Keratinocyte (primary cell): ENCODE results near the gene MARS1. TPM values are rescaled to one million over a fixed set of nuclear protein-coding genes. Genes with fewer than 3 reads are reported as not detected.

Experiments used
- DNase-seq: peaks from one replicate; pipeline ENCODE4 v3.0.0-alpha.2; 2011; ENCODE audit warnings: low read depth, missing footprints, low spot score
- FAIRE-seq: peaks from 2 replicates; lab custom pipeline; 2011; peaks lifted over from hg19 to GRCh38; lab: Jason Lieb, UNC
- H2AFZ ChIP-seq: 2 replicates; pipeline ENCODE4 v1.6.0; 2012; ENCODE audit warnings: low read length, control low read depth, inconsistent platforms; ENCODE audit not compliant: control insufficient read depth
- H3K27ac ChIP-seq: 2 replicates; pipeline ENCODE4 v1.5.1; 2011; ENCODE audit warnings: low read length; ENCODE audit not compliant: control insufficient read depth, insufficient read depth
- H3K27me3 ChIP-seq: 3 replicates; pipeline ENCODE4 v1.6.0; 2011; ENCODE audit warnings: low read length; ENCODE audit not compliant: control insufficient read depth, insufficient read depth; ENCODE audit errors: extremely low read depth
- H3K36me3 ChIP-seq, 2 experiments: 2 replicates in 1 of 2; 3 replicates in 1 of 2; pipeline ENCODE4 v1.5.1; 2011; ENCODE audit warnings: low read length in 2 of 2, mild to moderate bottlenecking in 1 of 2; ENCODE audit not compliant: control insufficient read depth in 2 of 2, insufficient read depth in 2 of 2; ENCODE audit errors: extremely low read depth in 1 of 2
- H3K4me1 ChIP-seq: 3 replicates; pipeline ENCODE4 v1.5.1; 2011; ENCODE audit warnings: low read length; ENCODE audit not compliant: control insufficient read depth, insufficient read depth; ENCODE audit errors: extremely low read depth
- H3K4me2 ChIP-seq: 3 replicates; pipeline ENCODE4 v1.6.0; 2011; ENCODE audit warnings: low read depth, low read length; ENCODE audit not compliant: control insufficient read depth, insufficient read depth; ENCODE audit errors: extremely low read depth
- H3K4me3 ChIP-seq, 3 experiments: fragments of 200-600 bp in 1 of 3; sonication (generic) in 1 of 3; 2 replicates in 2 of 3; 3 replicates in 1 of 3; pipeline ENCODE4 v1.5.1; 2011 to 2016; ENCODE audit warnings: low read length in 3 of 3, mild to moderate bottlenecking in 3 of 3, control low read depth in 2 of 3, inconsistent platforms in 1 of 3, low read depth in 1 of 3, mixed read lengths in 1 of 3, mixed run types in 1 of 3, moderate library complexity in 1 of 3; ENCODE audit not compliant: control insufficient read depth in 2 of 3, insufficient read depth in 2 of 3; ENCODE audit errors: extremely low read depth in 1 of 3
- H3K79me2 ChIP-seq: 2 replicates; pipeline ENCODE4 v1.6.0; 2012; ENCODE audit warnings: low read length; ENCODE audit not compliant: control insufficient read depth, insufficient read depth
- H3K9ac ChIP-seq: 3 replicates; pipeline ENCODE4 v1.6.0; 2011; ENCODE audit warnings: low read length; ENCODE audit not compliant: control insufficient read depth, insufficient read depth; ENCODE audit errors: extremely low read depth
- H3K9me1 ChIP-seq: 3 replicates; pipeline ENCODE4 v1.6.0; 2011; ENCODE audit warnings: low read length; ENCODE audit not compliant: control insufficient read depth, insufficient read depth; ENCODE audit errors: extremely low read depth
- H3K9me3 ChIP-seq: 2 replicates; pipeline ENCODE4 v1.5.1; 2012; ENCODE audit warnings: low read depth, low read length; ENCODE audit not compliant: control insufficient read depth
- H4K20me1 ChIP-seq: 3 replicates; pipeline ENCODE4 v1.6.0; 2011; ENCODE audit warnings: low read length; ENCODE audit not compliant: control insufficient read depth, insufficient read depth; ENCODE audit errors: extremely low read depth
- CTCF ChIP-seq, 3 experiments: IDR thresholded peaks in 1 of 3; conservative IDR thresholded peaks in 1 of 3; optimal IDR thresholded peaks in 1 of 3; 2 replicates in 2 of 3; 3 replicates in 1 of 3; pipeline versions ENCODE3 to v1.5.1; 2011; ENCODE audit warnings: low read length in 3 of 3, mild to moderate bottlenecking in 3 of 3, moderate library complexity in 2 of 3, control low read depth in 1 of 3, inconsistent platforms in 1 of 3; ENCODE audit not compliant: insufficient read depth in 2 of 3; ENCODE audit errors: extremely low read depth in 1 of 3
- EZH2 ChIP-seq: IDR thresholded peaks from one replicate; pipeline ENCODE4 v1.6.1; 2012; ENCODE audit warnings: inconsistent platforms, mild to moderate bottlenecking, low read length, moderate library complexity
- dilution Hi-C: fragments of 300-500 bp; cut with MboI; formaldehyde crosslinking; loops from one replicate; pipeline ENCODE4 v1.7.0; 2020; ENCODE audit warnings: low sequenced_read_pairs; ENCODE audit not compliant: extremely low pct_ligation_motif_present
- polyA plus RNA-seq, 5 experiments: library from polyadenylated mRNA; depleted of rRNA in 3 of 5; stranded (reverse) in 3 of 5; stranded (forward) in 1 of 5; unstranded in 1 of 5; fragments of >200 nt; gene quantifications; 1 replicate in 1 of 5; 2 replicates in 3 of 5; 3 replicates in 1 of 5; pipeline versions ENCODE4 v1.2.1 to v1.2.3, GENCODE V29; 2011 to 2012; ENCODE audit warnings: missing spikeins in 2 of 5, low read depth in 1 of 5, low replicate concordance in 1 of 5

MARS1 gene
- polyA plus RNA-seq, 1 donor (not counting 4 experiments of a cell fraction or from before 2014, with no cell fraction given), result 125 TPM

DNA sequence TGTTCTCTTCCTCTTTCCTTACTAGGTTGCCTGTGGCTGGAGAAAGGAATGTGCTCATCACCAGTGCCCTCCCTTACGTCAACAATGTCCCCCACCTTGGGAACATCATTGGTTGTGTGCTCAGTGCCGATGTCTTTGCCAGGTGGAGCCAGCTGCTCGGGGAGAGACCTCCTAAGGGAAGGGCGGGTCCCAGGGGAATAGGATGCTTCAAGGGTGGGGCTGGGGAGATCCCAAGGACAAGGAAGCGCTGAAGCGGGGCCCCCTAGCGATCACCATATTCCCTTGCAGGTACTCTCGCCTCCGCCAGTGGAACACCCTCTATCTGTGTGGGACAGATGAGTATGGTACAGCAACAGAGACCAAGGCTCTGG lies 10.2 kb downstream of the MARS1 start:
- DNase-seq (no peak), FAIRE-seq (no peak)
- H4K20me1 ChIP-seq, result no peaks in the 10 kb centered on the region
- no peak overlapping the region for H3K9ac ChIP-seq
- H3K27me3 ChIP-seq, result no peaks in the 10 kb centered on the region
- dilution Hi-C loops, result no loop called here
- TF ChIP-seq EZH2 (no peak), CTCF (optimal IDR thresholded peaks at IDR 0.05 in 1 of 3, IDR thresholded peaks at IDR 0.05 in 1 of 3, conservative IDR thresholded peaks at IDR 0.05 in 1 of 3; ENCODE audit: extremely low read depth in 1 of 3, insufficient read depth in 2 of 3, low read length in 3 of 3) (peak in 1 of 3 experiments; percentile 0)
- H2AFZ ChIP-seq, result no peak overlapping the region
- no peaks in the 10 kb centered on the region for H3K9me1 ChIP-seq
- H3K9me3 ChIP-seq, result no peaks in the 10 kb centered on the region
- no peak overlapping the region for H3K27ac ChIP-seq
- H3K4me3 ChIP-seq, result no peak overlapping the region
- peaks cover 25 to 42% of the 10 kb centered on the region in 2 experiments for H3K36me3 ChIP-seq
- H3K79me2 ChIP-seq, result no peaks in the 10 kb centered on the region
- no peak overlapping the region for H3K4me2 ChIP-seq
- H3K4me1 ChIP-seq, result no peaks in the 10 kb centered on the region

DNA sequence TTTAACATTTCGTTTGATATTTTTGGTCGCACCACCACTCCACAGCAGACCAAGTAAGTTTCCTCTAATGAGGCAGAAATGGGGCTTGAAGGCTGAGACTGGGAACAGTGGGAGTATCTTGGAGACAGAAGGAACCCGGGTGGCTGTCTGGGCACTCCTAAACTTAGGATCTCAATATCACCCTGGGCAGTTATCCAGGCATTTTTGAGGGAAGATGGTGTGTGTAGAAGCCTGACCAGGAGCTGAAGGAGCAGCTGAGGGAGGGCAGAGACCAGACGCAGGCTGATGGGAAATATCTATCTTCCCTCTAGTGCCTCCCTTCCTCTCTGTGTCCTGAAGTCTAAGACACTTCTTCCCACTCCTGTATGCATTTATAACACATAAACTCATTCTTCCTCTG lies 10.7 kb downstream of the MARS1 start:
- H4K20me1 ChIP-seq, result no peaks in the 10 kb centered on the region
- TF ChIP-seq CTCF (optimal IDR thresholded peaks at IDR 0.05 in 1 of 3, IDR thresholded peaks at IDR 0.05 in 1 of 3, conservative IDR thresholded peaks at IDR 0.05 in 1 of 3; ENCODE audit: extremely low read depth in 1 of 3, insufficient read depth in 2 of 3, low read length in 3 of 3), result no peak
- no peak for TF ChIP-seq EZH2
- FAIRE-seq, result no peak

More for the DNA sequence above, 10.7 kb downstream of the MARS1 start:
- dilution Hi-C loops, result no loop called here
- Histone ChIP-seq H3K79me2 (no peaks in the 10 kb centered on the region), H3K9me1 (no peaks in the 10 kb centered on the region), H2AFZ (no peak overlapping the region), H3K4me1 (no peaks in the 10 kb centered on the region), H3K9me3 (no peaks in the 10 kb centered on the region), H3K4me2 (no peak overlapping the region), H3K9ac (no peak overlapping the region), H3K27me3 (no peaks in the 10 kb centered on the region), H3K4me3 (no peak overlapping the region), H3K27ac (no peak overlapping the region), H3K36me3 (peaks cover 25 to 44% of the 10 kb centered on the region in 2 experiments)
- DNase-seq, result no peak
